Uterus (tissue), 4 donors: ENCODE data around the gene CA4. TPM values are rescaled to one million over a fixed set of nuclear protein-coding genes. Genes with fewer than 3 reads are reported as not detected.

Experiments used
- DNase-seq, 2 donors: peaks; one replicate each; pipeline ENCODE4 v3.0.0-alpha.2; 2019 to 2020
- H3K27ac ChIP-seq, 2 donors: fragments of 200-600 bp; sonication (generic); 1 replicate in 1 of 2; 2 replicates in 1 of 2; pipeline ENCODE4 v1.5.1; 2016 to 2018
- H3K27me3 ChIP-seq, 2 donors: fragments of 200-600 bp; sonication (generic); one replicate each; pipeline ENCODE4 v1.5.1; 2018 to 2019; ENCODE audit warnings: control low read depth in 1 of 2
- H3K36me3 ChIP-seq, 2 donors: fragments of 200-600 bp; sonication (generic); one replicate each; pipeline ENCODE4 v1.5.1; 2019; ENCODE audit warnings: control low read depth in 1 of 2
- H3K4me1 ChIP-seq, 2 donors: fragments of 200-600 bp; sonication (generic); one replicate each; pipeline ENCODE4 v1.5.1; 2018 to 2019; ENCODE audit warnings: control low read depth in 1 of 2
- H3K4me3 ChIP-seq, 2 donors: fragments of 200-600 bp; sonication (generic); 1 replicate in 1 of 2; 2 replicates in 1 of 2; pipeline ENCODE4 v1.5.1; 2018 to 2019; ENCODE audit warnings: mild to moderate bottlenecking in 1 of 2
- H3K9me3 ChIP-seq, 2 donors: fragments of 200-600 bp; sonication (generic); one replicate each; pipeline ENCODE4 v1.5.1; 2019; ENCODE audit warnings: control low read depth in 1 of 2
- CTCF ChIP-seq, 4 experiments: fragments of 200-600 bp in 2 of 4; fragments of 450-650 bp in 2 of 4; sonication (generic) in 2 of 4; IDR thresholded peaks; one replicate each; pipeline ENCODE4 v1.5.1; 2016 to 2019; ENCODE audit warnings: antibody characterized with exemption in 4 of 4, mild to moderate bottlenecking in 2 of 4, moderate library complexity in 1 of 4
- POLR2A ChIP-seq, 2 donors: fragments of 450-650 bp; IDR thresholded peaks; one replicate each; pipeline ENCODE4 v1.6.1; 2016; ENCODE audit warnings: antibody characterized with exemption in 2 of 2, mild to moderate bottlenecking in 1 of 2, moderate library complexity in 1 of 2
- intact Hi-C: fragments of 100-400 bp; cut with DNase I; formaldehyde crosslinking; loops from one replicate; pipeline ENCODE4 v1.15.1; 2023; ENCODE audit warnings: low total_unique reads
- total RNA-seq, 4 donors: library from RNA; depleted of rRNA in 3 of 4; stranded (reverse); fragments of >200 nt in 3 of 4; gene quantifications; one replicate each; pipeline versions ENCODE4 v1.1.0 to v1.2.4, GENCODE V29; 2014 to 2023
- donor health status: DM: yes; HTN: yes; CAD: no.

Gene CA4
- total RNA-seq, 4 donors from 2014 or later, result 2.6 to 22.5 (median 11.0) TPM

- intact Hi-C loops, result no loop called here
- no peak overlapping the region for H3K4me3 ChIP-seq
- H3K4me1 ChIP-seq, result no peaks in the 10 kb centered on the region
- no peak for TF ChIP-seq CTCF (IDR thresholded peaks at IDR 0.05)
- no peak for TF ChIP-seq POLR2A (IDR thresholded peaks at IDR 0.05)
- DNase-seq, result no peak
- no peaks in the 10 kb centered on the region for H3K27me3 ChIP-seq
- peak overlapping the region in 1 of 2 donors; percentile 37 for H3K27ac ChIP-seq
- no peaks in the 10 kb centered on the region for H3K9me3 ChIP-seq
- H3K36me3 ChIP-seq, result no peaks in the 10 kb centered on the region
Observed at GRCh38 chr17:60163108-60163784, 13.5 kb downstream of the CA4 start.

GRCh38 chr17:60164164-60164563, 14.4 kb downstream of the CA4 start:
- intact Hi-C loops, result no loop called here

GRCh38 chr17:60164697-60165096, 14.9 kb downstream of the CA4 start:
- Histone ChIP-seq H3K4me3 (no peak overlapping the region), H3K4me1 (no peaks in the 10 kb centered on the region), H3K27ac (no peak overlapping the region), H3K9me3 (no peaks in the 10 kb centered on the region), H3K27me3 (no peaks in the 10 kb centered on the region), H3K36me3 (no peaks in the 10 kb centered on the region)
- no peak for TF ChIP-seq CTCF (IDR thresholded peaks at IDR 0.05)
- no peak for TF ChIP-seq POLR2A (IDR thresholded peaks at IDR 0.05)
- DNase-seq, result no peak
- intact Hi-C loops, result no loop called here

More at GRCh38 chr17:60164164-60164563, 14.4 kb downstream of the CA4 start:
- TF ChIP-seq CTCF (IDR thresholded peaks at IDR 0.05), result no peak
- TF ChIP-seq POLR2A (IDR thresholded peaks at IDR 0.05), result no peak
- DNase-seq, result no peak
- H3K27me3 ChIP-seq, result no peaks in the 10 kb centered on the region
- no peak overlapping the region for H3K27ac ChIP-seq
- H3K4me1 ChIP-seq, result no peaks in the 10 kb centered on the region
- H3K36me3 ChIP-seq, result no peaks in the 10 kb centered on the region
- H3K9me3 ChIP-seq, result no peaks in the 10 kb centered on the region
- H3K4me3 ChIP-seq, result no peak overlapping the region

DNA sequence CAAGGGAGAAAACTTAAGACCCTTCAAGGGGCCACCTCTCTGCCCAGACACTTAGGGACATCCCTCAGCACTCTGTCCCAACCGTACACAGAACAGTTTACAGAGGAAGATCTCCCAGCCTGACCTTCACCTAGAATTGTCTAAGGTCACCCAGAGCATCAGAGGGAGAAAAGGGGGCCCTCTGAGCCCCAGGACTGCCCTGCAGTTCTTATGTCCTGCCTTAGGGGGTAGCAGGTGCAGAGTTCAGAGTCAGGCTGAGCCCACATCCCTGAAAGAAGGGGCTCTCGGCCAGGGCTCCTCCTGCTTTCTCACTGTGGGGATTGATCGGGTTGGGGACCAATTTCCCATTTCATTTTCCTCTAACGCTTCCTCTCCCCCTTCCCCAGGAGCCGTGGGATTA, 15.4 kb downstream of the CA4 start:
- Histone ChIP-seq H3K27me3 (no peaks in the 10 kb centered on the region), H3K4me1 (no peaks in the 10 kb centered on the region), H3K36me3 (no peaks in the 10 kb centered on the region), H3K27ac (no peak overlapping the region), H3K9me3 (no peaks in the 10 kb centered on the region), H3K4me3 (no peak overlapping the region)
- intact Hi-C loops, result no loop called here
- no peak for TF ChIP-seq CTCF (IDR thresholded peaks at IDR 0.05)
- no peak for TF ChIP-seq POLR2A (IDR thresholded peaks at IDR 0.05)
- DNase-seq, result no peak

DNA sequence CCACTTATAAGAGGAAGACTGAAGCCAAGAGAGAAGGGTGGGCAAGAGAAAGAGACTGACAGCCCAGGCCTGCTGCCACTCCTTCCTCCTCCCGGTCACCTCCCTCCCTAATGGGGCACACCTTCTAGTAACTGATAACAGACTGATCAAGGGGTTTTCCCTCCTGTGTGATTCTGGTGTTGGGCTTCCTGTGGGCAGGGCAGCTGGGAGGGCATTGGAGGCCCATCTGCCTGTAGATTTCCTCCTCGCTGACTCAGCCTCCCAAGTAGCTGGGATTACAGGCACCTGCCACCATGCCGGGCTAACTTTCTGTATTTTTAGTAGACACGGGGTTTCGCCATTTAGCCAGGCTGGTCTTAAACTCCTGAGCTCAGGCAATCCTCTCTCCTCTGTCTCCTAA, 16.2 kb downstream of the CA4 start:
- Histone ChIP-seq H3K36me3 (no peaks in the 10 kb centered on the region), H3K9me3 (no peaks in the 10 kb centered on the region), H3K27ac (no peak overlapping the region), H3K27me3 (no peaks in the 10 kb centered on the region), H3K4me3 (no peak overlapping the region), H3K4me1 (no peaks in the 10 kb centered on the region)
- no peak for TF ChIP-seq POLR2A (IDR thresholded peaks at IDR 0.05)
- TF ChIP-seq CTCF (IDR thresholded peaks at IDR 0.05), result no peak
- intact Hi-C loops, result no loop called here
- DNase-seq, result no peak
